Upper lobe of left lung (tissue), 6 donors: ENCODE measurements around the gene GPR61. TPM values are rescaled to one million over a fixed set of nuclear protein-coding genes. Genes with fewer than 3 reads are reported as not detected.

Experiments used
- ATAC-seq, 2 donors: fragments of 200-7000 bp; cut with Tn5 transposase; one replicate each; pipeline ENCODE4 v1.9.1; 2022; ENCODE audit warnings: mild to moderate bottlenecking in 2 of 2, moderate library complexity in 2 of 2; ENCODE audit not compliant: low FRiP score in 2 of 2
- DNase-seq, 2 donors: peaks; one replicate each; pipeline ENCODE4 v3.0.0-alpha.2; 2019 to 2020
- H3K27ac ChIP-seq, 4 donors: fragments of 200-600 bp; sonication (generic); one replicate each; pipeline ENCODE4 v1.5.1; 2016 to 2019
- H3K27me3 ChIP-seq, 4 donors: fragments of 200-600 bp; sonication (generic); one replicate each; pipeline ENCODE4 v1.5.1; 2017 to 2019
- H3K36me3 ChIP-seq, 4 donors: fragments of 200-600 bp; sonication (generic); one replicate each; pipeline ENCODE4 v1.5.1; 2016 to 2019
- H3K4me1 ChIP-seq, 4 donors: fragments of 200-600 bp; sonication (generic); one replicate each; pipeline ENCODE4 v1.5.1; 2018 to 2019
- H3K4me3 ChIP-seq, 4 donors: fragments of 200-600 bp; sonication (generic); one replicate each; pipeline ENCODE4 v1.5.1; 2017 to 2019; ENCODE audit warnings: mild to moderate bottlenecking in 2 of 4, moderate library complexity in 1 of 4
- H3K9me3 ChIP-seq, 4 donors: fragments of 200-600 bp; sonication (generic); one replicate each; pipeline ENCODE4 v1.5.1; 2018 to 2019
- EP300 ChIP-seq, 4 donors: sonication (generic); formaldehyde crosslinking; IDR thresholded peaks; one replicate each; pipeline ENCODE4 v1.5.1; 2017; ENCODE audit warnings: antibody characterized with exemption in 4 of 4, control low read depth in 2 of 4
- POLR2A ChIP-seq, 4 donors: fragments of 450-650 bp; IDR thresholded peaks; one replicate each; pipeline ENCODE4 v1.5.1; 2016 to 2017; ENCODE audit warnings: antibody characterized with exemption in 4 of 4, mild to moderate bottlenecking in 2 of 4
- POLR2AphosphoS5 ChIP-seq, 2 donors: sonication (generic); formaldehyde crosslinking; IDR thresholded peaks; one replicate each; pipeline ENCODE4 v1.5.1; 2017; ENCODE audit warnings: antibody characterized with exemption in 2 of 2
- WGBS, 2 donors: methylation state at CpG; one replicate each; pipeline ENCODE4 v1.1.5; 2017 to 2018; 5-methylcytosine and 5-hydroxymethylcytosine counted together
- total RNA-seq, 6 donors: library from RNA; depleted of rRNA in 4 of 6; stranded (reverse); fragments of >200 nt in 4 of 6; gene quantifications; one replicate each; pipeline versions ENCODE4 v1.1.0 to v1.2.1, GENCODE V29; 2016 to 2021
- TF ChIP-seq, protein P1 (sequence below), 6 experiments: fragments of 450-650 bp in 4 of 6; fragments of 200-600 bp in 2 of 6; sonication (generic) in 2 of 6; IDR thresholded peaks; one replicate each; pipeline ENCODE4 v1.5.1; 2016 to 2019; ENCODE audit warnings: antibody characterized with exemption in 6 of 6
- donor health status: DM: no; HTN: no; CAD: no; lungs with moderate emphysema.
- donor health status: DM: no; HTN: yes; CAD: no; lungs with severe emphysema.

GPR61 gene
- total RNA-seq, 6 donors from 2014 or later = not detected

DNA sequence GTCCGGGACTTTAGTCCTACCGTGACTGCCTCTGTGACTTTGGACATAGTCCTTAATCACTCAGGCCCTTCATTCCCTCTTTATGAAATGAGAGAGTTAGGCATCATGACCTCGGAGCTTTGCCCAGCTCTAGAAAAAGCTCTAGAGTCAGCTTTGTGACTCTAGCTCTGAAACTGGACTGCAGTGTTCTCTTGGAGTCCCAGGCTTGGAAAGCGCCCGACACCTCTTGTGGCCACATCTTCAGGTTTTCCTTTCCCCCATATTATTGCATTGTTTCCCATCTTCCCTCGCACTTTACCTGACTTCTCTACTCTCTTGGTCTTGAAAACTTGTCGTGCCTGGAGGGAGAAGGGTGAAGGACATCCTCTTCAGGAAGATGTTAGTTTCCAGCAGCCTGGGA is 17.6 kb upstream of the GPR61 start:
- 89 to 91% methylated on average over 7 of the region's 7 CpGs for WGBS, 2 donors
- Histone ChIP-seq H3K9me3 (no peaks in the 10 kb centered on the region), H3K27ac (no peak overlapping the region), H3K4me1 (no peaks in the 10 kb centered on the region), H3K27me3 (no peaks in the 10 kb centered on the region), H3K36me3 (no peaks in the 10 kb centered on the region), H3K4me3 (no peak overlapping the region)
- DNase-seq (no peak), ATAC-seq (no peak)
- TF ChIP-seq POLR2A (IDR thresholded peaks at IDR 0.05) = no peak
- TF ChIP-seq, protein P1, sequence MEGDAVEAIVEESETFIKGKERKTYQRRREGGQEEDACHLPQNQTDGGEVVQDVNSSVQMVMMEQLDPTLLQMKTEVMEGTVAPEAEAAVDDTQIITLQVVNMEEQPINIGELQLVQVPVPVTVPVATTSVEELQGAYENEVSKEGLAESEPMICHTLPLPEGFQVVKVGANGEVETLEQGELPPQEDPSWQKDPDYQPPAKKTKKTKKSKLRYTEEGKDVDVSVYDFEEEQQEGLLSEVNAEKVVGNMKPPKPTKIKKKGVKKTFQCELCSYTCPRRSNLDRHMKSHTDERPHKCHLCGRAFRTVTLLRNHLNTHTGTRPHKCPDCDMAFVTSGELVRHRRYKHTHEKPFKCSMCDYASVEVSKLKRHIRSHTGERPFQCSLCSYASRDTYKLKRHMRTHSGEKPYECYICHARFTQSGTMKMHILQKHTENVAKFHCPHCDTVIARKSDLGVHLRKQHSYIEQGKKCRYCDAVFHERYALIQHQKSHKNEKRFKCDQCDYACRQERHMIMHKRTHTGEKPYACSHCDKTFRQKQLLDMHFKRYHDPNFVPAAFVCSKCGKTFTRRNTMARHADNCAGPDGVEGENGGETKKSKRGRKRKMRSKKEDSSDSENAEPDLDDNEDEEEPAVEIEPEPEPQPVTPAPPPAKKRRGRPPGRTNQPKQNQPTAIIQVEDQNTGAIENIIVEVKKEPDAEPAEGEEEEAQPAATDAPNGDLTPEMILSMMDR (IDR thresholded peaks at IDR 0.05) = no peak
- no peak for TF ChIP-seq POLR2AphosphoS5 (IDR thresholded peaks at IDR 0.05)

DNA sequence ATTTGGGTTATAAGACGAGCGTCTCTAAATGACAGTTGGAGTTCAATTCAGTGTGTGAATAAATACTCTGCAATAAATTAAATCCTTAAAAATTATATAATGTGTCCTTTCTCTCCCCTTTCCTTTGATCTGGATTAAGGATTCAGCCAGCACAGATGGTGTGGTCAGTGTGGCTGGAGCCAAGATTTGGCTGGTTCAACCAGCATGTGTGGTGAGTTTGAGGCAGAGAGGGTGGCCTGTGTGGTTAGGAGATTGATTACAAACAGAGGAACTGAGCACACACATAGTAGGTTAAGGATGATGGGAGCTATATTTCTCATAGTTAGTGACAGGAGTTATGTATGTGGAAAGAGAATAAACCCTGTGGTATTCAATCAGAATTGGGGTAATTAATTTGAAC is 16.0 kb upstream of the GPR61 start:
- no peak overlapping the region for H3K4me3 ChIP-seq
- no peak for DNase-seq
- H3K9me3 ChIP-seq = no peaks in the 10 kb centered on the region
- no peaks in the 10 kb centered on the region for H3K4me1 ChIP-seq
- 92 to 93% methylated on average over 2 of the region's 2 CpGs for WGBS, 2 donors
- H3K27me3 ChIP-seq = no peaks in the 10 kb centered on the region
- ATAC-seq = no peak
- H3K27ac ChIP-seq = no peak overlapping the region
- no peak for TF ChIP-seq POLR2A (IDR thresholded peaks at IDR 0.05)
- no peaks in the 10 kb centered on the region for H3K36me3 ChIP-seq

DNA sequence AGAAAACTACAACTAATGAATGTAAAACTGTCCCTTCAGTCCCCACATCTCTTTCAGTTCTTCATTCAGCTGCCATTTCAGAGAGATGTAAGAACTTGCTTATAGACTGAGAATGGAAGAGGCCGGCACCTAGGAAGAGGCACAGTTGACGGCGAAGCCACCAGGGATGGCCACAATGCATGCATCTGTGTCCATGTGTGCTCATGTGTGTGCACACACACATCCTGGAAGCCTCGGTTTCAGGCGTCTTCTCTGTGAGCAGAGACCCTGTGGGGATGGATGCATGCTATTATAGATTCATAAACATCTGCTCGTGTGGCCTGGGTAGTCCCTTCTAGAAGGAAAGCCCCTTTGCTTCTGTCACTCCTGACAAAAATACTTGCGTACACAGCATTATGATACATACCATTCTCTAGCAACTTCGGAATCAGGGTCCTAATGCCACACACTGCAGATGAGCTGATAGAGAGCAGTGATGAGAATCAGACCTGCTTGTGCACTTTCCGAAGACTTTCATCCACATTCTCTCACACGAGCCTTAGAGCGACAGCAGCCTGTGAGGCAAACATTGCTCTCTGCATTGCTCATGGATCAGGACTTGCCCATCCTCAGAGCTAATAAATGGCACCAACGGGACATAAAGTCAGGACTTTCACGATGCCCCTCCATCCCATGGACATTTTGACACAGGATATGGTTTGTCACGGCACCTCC is 12.4 kb upstream of the GPR61 start:
- Histone ChIP-seq H3K27ac (no peak overlapping the region), H3K4me1 (peaks cover 0 to 5% (median 4%) of the 10 kb centered on the region in 4 donors), H3K27me3 (no peaks in the 10 kb centered on the region), H3K9me3 (no peaks in the 10 kb centered on the region), H3K36me3 (no peaks in the 10 kb centered on the region), H3K4me3 (no peak overlapping the region)
- 74 to 77% methylated on average over 14 of the region's 14 CpGs for WGBS, 2 donors
- ATAC-seq (no peak), DNase-seq (no peak)
- TF ChIP-seq, protein P1 (IDR thresholded peaks at IDR 0.05) = no peak
- TF ChIP-seq POLR2AphosphoS5 (IDR thresholded peaks at IDR 0.05) = no peak
- TF ChIP-seq EP300 (IDR thresholded peaks at IDR 0.05) = no peak
- no peak for TF ChIP-seq POLR2A (IDR thresholded peaks at IDR 0.05)

DNA sequence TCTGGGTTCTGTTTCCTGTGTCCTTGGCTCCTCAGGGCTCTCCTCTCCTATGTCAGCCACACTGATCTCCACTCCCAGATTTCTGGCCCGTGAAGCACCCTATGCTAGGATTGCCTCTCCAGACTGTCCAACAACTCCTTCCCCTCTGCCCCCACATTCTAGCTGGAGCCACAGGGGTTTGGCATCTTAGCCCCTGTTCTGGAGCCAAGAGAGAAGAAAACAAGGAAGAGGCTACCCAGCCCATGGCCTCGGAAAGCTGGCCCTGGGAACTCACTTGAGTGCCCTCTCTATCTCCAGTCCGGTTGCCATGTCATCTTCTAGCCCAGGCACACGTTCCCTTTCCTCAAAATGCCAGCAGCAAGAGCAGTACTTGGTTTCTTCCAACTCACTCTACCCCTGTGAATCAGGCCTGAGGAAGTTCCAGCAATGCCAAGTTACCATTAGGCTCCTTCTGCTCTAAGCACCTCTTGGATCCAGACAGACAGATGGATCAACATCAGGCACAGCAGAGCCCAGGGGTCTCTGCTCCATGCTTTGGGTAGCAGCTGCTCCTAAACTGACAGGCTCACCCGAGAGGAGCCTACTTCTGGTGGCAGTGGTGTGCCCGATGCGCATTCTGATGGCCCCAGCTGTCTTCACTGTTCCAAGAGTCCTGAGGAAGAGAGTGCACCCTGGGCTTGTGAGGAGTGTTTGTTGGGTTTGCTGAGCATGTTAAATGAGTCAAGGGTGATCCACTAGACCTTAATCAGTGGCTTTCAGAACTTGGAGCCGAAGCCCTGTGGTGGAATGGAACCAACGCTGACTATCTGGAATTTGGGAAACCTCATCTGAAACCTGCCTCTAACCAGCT is 11.6 kb upstream of the GPR61 start:
- H3K9me3 ChIP-seq = no peaks in the 10 kb centered on the region
- H3K4me3 ChIP-seq = no peak overlapping the region
- no peak for ATAC-seq
- H3K27ac ChIP-seq = no peak overlapping the region
- no peak for TF ChIP-seq POLR2AphosphoS5 (IDR thresholded peaks at IDR 0.05)
- no peak for TF ChIP-seq POLR2A (IDR thresholded peaks at IDR 0.05)
- TF ChIP-seq, protein P1 (IDR thresholded peaks at IDR 0.05) = no peak
- no peak for TF ChIP-seq EP300 (IDR thresholded peaks at IDR 0.05)
- no peak for DNase-seq
- 73 to 76% methylated on average over 6 to 9 of the region's 9 CpGs for WGBS, 2 donors
- peaks cover 6 to 13% (median 8%) of the 10 kb centered on the region in 4 donors for H3K4me1 ChIP-seq
- H3K36me3 ChIP-seq = no peaks in the 10 kb centered on the region
- no peaks in the 10 kb centered on the region for H3K27me3 ChIP-seq

DNA sequence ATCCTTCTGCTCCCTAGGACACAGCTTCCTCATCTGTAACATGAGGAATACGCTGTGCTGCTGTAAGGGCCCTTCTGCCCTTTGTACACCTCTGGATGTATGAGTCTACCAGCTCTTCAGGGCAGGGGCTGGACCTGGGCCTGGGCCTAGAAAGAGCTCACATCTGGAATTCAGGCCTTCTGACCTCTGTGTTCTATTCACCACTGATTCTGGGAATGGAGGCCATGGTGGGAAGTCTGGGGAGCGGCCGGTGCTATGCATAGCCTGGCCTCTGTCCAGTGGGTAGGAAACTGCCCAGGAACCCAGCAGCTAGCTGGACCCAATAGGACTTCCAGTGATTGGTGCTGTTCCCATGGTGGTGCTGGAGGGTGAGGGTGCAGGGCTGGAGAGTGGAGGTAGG is 11.0 kb upstream of the GPR61 start:
- TF ChIP-seq POLR2AphosphoS5 (IDR thresholded peaks at IDR 0.05) = no peak
- Histone ChIP-seq H3K9me3 (no peaks in the 10 kb centered on the region), H3K36me3 (no peaks in the 10 kb centered on the region), H3K27me3 (no peaks in the 10 kb centered on the region), H3K4me3 (no peak overlapping the region), H3K27ac (no peak overlapping the region), H3K4me1 (peaks cover 6 to 13% (median 8%) of the 10 kb centered on the region in 4 donors)
- ATAC-seq (no peak), DNase-seq (no peak)
- WGBS, 2 donors = 93 to 100% methylated on average over 3 of the region's 3 CpGs
